ENCODE measurements around the gene ASIP. TPM values are rescaled to one million over a fixed set of nuclear protein-coding genes. Genes with fewer than 3 reads are reported as not detected.
A peak's percentile ranks its signal among the peaks of the same experiment; 100 is the strongest.

Gene ASIP
- total RNA-seq, 1 experiment from 2014 or later, result not detected

DNA sequence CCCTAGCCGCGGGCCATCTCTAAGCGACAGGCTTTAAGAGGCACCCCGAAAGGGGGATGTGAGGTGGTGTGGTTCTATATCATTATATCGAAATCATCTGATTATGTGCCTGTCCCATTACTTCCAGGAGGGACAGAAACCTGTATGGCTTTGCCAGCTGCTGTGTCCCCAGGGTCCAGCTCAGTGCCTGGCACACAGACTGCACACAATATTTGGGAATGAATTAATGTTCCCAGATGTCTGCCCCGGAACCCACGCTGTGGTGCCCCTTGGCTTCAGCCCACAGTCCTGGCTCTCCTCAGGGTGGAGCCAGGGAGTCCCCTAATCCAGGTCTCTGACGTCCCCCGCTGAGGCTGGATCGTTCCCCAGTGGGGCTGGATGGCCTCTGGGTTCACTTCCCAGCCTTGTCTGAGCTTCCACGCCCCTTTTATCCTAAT, 70.8 kb downstream of the ASIP start:
- H3K27me3 ChIP-seq (replicated peaks; ENCODE audit: insufficient read depth, low read depth, low read length, poor library complexity), result no peaks in the 10 kb centered on the region
- H3K36me3 ChIP-seq (ENCODE audit: insufficient read depth, low read length, poor library complexity, severe bottlenecking), result no peaks in the 10 kb centered on the region
- intact Hi-C loops (cut with micrococcal nuclease; ENCODE audit: unreplicated experiment), result loop anchor here (2.0 to 5.0 kb wide), 4 partner anchors 160 to 455 kb away; no protein-coding TSS in a partner anchor
- no peaks in the 10 kb centered on the region for H3K9me3 ChIP-seq (ENCODE audit: low read depth, low read length, poor library complexity, severe bottlenecking)
- CTCF ChIA-PET, result interaction anchor here (0.5 to 2.7 kb wide), 20 partner anchors 10 to 458 kb away, joined by 3 to 34 read pairs (median 6); partner anchors contain the start of genes DYNLRB1, ITCH and TP53INP2
- TF ChIP-seq EZH2 (IDR thresholded peaks at IDR 0.05; ENCODE audit: borderline replicate concordance, low read depth, low read length, poor library complexity, severe bottlenecking), result no peak
- TF ChIP-seq, protein P1, sequence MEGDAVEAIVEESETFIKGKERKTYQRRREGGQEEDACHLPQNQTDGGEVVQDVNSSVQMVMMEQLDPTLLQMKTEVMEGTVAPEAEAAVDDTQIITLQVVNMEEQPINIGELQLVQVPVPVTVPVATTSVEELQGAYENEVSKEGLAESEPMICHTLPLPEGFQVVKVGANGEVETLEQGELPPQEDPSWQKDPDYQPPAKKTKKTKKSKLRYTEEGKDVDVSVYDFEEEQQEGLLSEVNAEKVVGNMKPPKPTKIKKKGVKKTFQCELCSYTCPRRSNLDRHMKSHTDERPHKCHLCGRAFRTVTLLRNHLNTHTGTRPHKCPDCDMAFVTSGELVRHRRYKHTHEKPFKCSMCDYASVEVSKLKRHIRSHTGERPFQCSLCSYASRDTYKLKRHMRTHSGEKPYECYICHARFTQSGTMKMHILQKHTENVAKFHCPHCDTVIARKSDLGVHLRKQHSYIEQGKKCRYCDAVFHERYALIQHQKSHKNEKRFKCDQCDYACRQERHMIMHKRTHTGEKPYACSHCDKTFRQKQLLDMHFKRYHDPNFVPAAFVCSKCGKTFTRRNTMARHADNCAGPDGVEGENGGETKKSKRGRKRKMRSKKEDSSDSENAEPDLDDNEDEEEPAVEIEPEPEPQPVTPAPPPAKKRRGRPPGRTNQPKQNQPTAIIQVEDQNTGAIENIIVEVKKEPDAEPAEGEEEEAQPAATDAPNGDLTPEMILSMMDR (conservative IDR thresholded peaks at IDR 0.05; ENCODE audit: low read depth, low read length), result no peak
- POLR2A ChIA-PET (ENCODE audit: low non-redundant PET), result no interaction called here
- H3K27ac ChIP-seq (ENCODE audit: low read depth, low read length, poor library complexity, severe bottlenecking), result no peak overlapping the region
- DNase-seq (ENCODE audit: low spot score), result no peak
- H3K4me3 ChIP-seq (ENCODE audit: low read depth, low read length, poor library complexity, severe bottlenecking), result peak overlapping the region; percentile 31
- BruUV-seq (replicated peaks), result no TSS peak
- H3K4me1 ChIP-seq (ENCODE audit: insufficient read depth, low read length, poor library complexity, severe bottlenecking), result peaks cover 12% of the 10 kb centered on the region

DNA sequence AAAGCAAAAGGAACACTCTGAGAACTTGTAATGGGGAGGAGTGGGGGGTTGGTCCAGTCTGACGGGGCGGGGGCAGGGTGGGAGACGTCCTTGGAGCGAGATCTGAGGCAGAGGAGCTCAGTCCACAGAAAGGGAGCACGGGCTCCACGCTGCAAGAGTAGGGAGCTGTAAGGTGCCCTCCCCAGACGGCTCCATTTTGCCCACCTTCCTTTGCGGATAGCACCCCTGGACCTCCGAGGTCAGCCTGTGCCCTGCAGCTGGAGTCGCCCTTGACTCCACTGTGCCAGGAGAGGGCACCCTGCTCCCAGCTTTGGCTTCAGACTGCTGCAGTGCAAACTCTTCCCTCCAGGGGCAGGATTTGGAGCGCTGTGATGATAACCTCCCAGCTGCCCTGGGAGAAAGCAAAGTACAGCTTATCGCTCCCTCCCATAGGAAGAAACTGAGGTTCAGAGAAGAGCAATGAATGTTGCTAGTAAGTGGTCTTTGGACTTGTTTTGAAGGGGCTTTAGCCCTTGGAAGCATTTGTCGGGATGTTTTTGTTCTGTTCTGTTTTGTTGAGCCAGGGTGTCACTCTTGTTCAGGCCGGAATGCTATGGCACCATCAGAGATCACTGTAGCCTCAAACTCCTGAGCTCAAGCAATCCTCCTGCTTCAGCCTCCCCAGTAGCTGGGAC, 71.5 kb downstream of the ASIP start:
- ChIA-PET CTCF (interaction anchor here (0.5 to 2.7 kb wide), 25 partner anchors 10 to 784 kb away, joined by 3 to 34 read pairs (median 5); partner anchors contain the start of genes DYNLRB1, ITCH and TP53INP2), POLR2A (ENCODE audit: low non-redundant PET) (no interaction called here)
- BruUV-seq (replicated peaks), result no TSS peak
- Histone ChIP-seq H3K4me1 (ENCODE audit: insufficient read depth, low read length, poor library complexity, severe bottlenecking) (peaks cover 12% of the 10 kb centered on the region), H3K36me3 (ENCODE audit: insufficient read depth, low read length, poor library complexity, severe bottlenecking) (no peaks in the 10 kb centered on the region), H3K27ac (ENCODE audit: low read depth, low read length, poor library complexity, severe bottlenecking) (no peak overlapping the region), H3K9me3 (ENCODE audit: low read depth, low read length, poor library complexity, severe bottlenecking) (no peaks in the 10 kb centered on the region), H3K27me3 (replicated peaks; ENCODE audit: insufficient read depth, low read depth, low read length, poor library complexity) (no peaks in the 10 kb centered on the region), H3K4me3 (ENCODE audit: low read depth, low read length, poor library complexity, severe bottlenecking) (peak overlapping the region; percentile 31)
- TF ChIP-seq EZH2 (IDR thresholded peaks at IDR 0.05; ENCODE audit: borderline replicate concordance, low read depth, low read length, poor library complexity, severe bottlenecking), result no peak
- TF ChIP-seq, protein P1 (conservative IDR thresholded peaks at IDR 0.05; ENCODE audit: low read depth, low read length), result peak; percentile 100
- peak; percentile 93 for DNase-seq (ENCODE audit: low spot score)
- intact Hi-C loops (cut with micrococcal nuclease; ENCODE audit: unreplicated experiment), result loop anchor here (2.0 to 5.0 kb wide), 4 partner anchors 160 to 455 kb away; no protein-coding TSS in a partner anchor

DNA sequence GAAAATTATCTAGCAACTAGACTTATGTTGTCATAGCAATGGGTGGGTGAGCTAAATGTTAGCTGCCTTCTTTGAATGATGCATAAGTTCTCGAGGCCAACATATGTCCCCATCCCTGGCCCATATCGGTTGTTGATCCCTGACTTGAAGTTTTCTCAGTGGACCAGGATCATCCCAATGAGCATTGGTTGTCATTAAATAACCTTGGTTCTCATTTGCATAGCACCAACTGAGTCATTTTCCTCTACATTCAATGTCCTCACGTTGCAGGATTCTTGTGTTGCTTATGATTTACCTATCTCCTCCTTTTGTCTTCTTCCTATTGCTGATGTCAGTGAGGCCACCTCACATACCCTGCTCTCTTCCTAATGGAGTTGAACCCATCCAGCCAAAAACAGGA, 74.0 kb downstream of the ASIP start:
- CTCF ChIA-PET, result no interaction called here
- Histone ChIP-seq H3K36me3 (ENCODE audit: insufficient read depth, low read length, poor library complexity, severe bottlenecking) (no peaks in the 10 kb centered on the region), H3K9me3 (ENCODE audit: low read depth, low read length, poor library complexity, severe bottlenecking) (no peaks in the 10 kb centered on the region), H3K4me1 (ENCODE audit: insufficient read depth, low read length, poor library complexity, severe bottlenecking) (peaks cover 12% of the 10 kb centered on the region), H3K27me3 (replicated peaks; ENCODE audit: insufficient read depth, low read depth, low read length, poor library complexity) (no peaks in the 10 kb centered on the region), H3K4me3 (ENCODE audit: low read depth, low read length, poor library complexity, severe bottlenecking) (no peak overlapping the region), H3K27ac (ENCODE audit: low read depth, low read length, poor library complexity, severe bottlenecking) (no peak overlapping the region)
- TF ChIP-seq EZH2 (IDR thresholded peaks at IDR 0.05; ENCODE audit: borderline replicate concordance, low read depth, low read length, poor library complexity, severe bottlenecking), result no peak
- TF ChIP-seq, protein P1 (conservative IDR thresholded peaks at IDR 0.05; ENCODE audit: low read depth, low read length), result no peak
- BruUV-seq (replicated peaks), result no TSS peak
- no peak for DNase-seq (ENCODE audit: low spot score)
- POLR2A ChIA-PET (ENCODE audit: low non-redundant PET), result no interaction called here
- intact Hi-C loops (cut with micrococcal nuclease; ENCODE audit: unreplicated experiment), result no loop called here

All from A673 (cell line).